Mesenteric fat pad (tissue), 1 donor: Measurements from ENCODE around the gene TEX28. TPM values are rescaled to one million over a fixed set of nuclear protein-coding genes. Genes with fewer than 3 reads are reported as not detected.
"Not testable (repeated sequence)": the region's sequence is repeated elsewhere in the genome, so short reads cannot be mapped to it uniquely, and the experiment has no call there.

Experiments
- DNase-seq: peaks from one replicate; pipeline ENCODE4 v3.0.0-alpha.2; 2020; ENCODE audit warnings: low spot score
- total RNA-seq: library from RNA; stranded (reverse); fragmentation: NEBNext Ultra II Directional; extraction: Animal tissue kit (Norgen Biotek cat#: 25700); gene quantifications from one replicate; pipeline ENCODE4 v1.2.1, GENCODE V29; 2021
- donor health status: DM: yes; HTN: yes; CAD: no.

TEX28 gene
- total RNA-seq, 1 donor from 2014 or later: not detected

- DNase-seq: not testable (repeated sequence)
These were observed 47.4 kb downstream of the TEX28 start for GRCh38 chrX:154247377-154248045.

GRCh38 chrX:154239982-154240503 lies 54.9 kb downstream of the TEX28 start:
- not testable (repeated sequence) for DNase-seq

- DNase-seq: peak; percentile 76
These were observed 55.9 kb downstream of the TEX28 start for GRCh38 chrX:154238939-154239559.

GRCh38 chrX:154233620-154234019 lies 61.3 kb downstream of the TEX28 start:
- not testable (repeated sequence) for DNase-seq

GRCh38 chrX:154231443-154231842 lies 63.5 kb downstream of the TEX28 start:
- DNase-seq: not testable (repeated sequence)

GRCh38 chrX:154226706-154227105 lies 68.2 kb downstream of the TEX28 start:
- not testable (repeated sequence) for DNase-seq

- not testable (repeated sequence) for DNase-seq
These were observed 69.6 kb downstream of the TEX28 start for GRCh38 chrX:154225292-154225691.

Other genes starting within 250 kb of the TEX28 start
- 65.5 TPM for gene MECP2, start 197.4 kb downstream of the TEX28 start, total RNA-seq
- not detected for gene OPN1LW, start 150.9 kb downstream of the TEX28 start, total RNA-seq
- not detected for gene OPN1MW, start 112.5 kb downstream of the TEX28 start, total RNA-seq
- gene OPN1MW2, start 75.4 kb downstream of the TEX28 start, total RNA-seq: not detected
- not detected for gene OPN1MW3, start 37.5 kb downstream of the TEX28 start, total RNA-seq
- gene TKTL1, start 671 bp upstream of the TEX28 start, total RNA-seq: 0.80 TPM
- gene FLNA, start 79.5 kb upstream of the TEX28 start, total RNA-seq: 1,133 TPM
- gene EMD, start 84.2 kb upstream of the TEX28 start, total RNA-seq: 57.4 TPM
- gene RPL10, start 103.3 kb upstream of the TEX28 start, total RNA-seq: 2,424 TPM
- 18.9 TPM for gene DNASE1L1, start 114.1 kb upstream of the TEX28 start, total RNA-seq
- gene TAFAZZIN, start 116.4 kb upstream of the TEX28 start, total RNA-seq: 32.4 TPM
- gene ATP6AP1, start 133.6 kb upstream of the TEX28 start, total RNA-seq: 72.5 TPM
- 82.6 TPM for gene GDI1, start 142.0 kb upstream of the TEX28 start, total RNA-seq
- gene FAM50A, start 149.0 kb upstream of the TEX28 start, total RNA-seq: 88.3 TPM
- 57.2 TPM for gene PLXNA3, start 163.2 kb upstream of the TEX28 start, total RNA-seq
- gene LAGE3, start 184.2 kb upstream of the TEX28 start, total RNA-seq: 13.6 TPM
- gene UBL4A, start 191.5 kb upstream of the TEX28 start, total RNA-seq: 29.1 TPM
- 30.4 TPM for gene SLC10A3, start 195.5 kb upstream of the TEX28 start, total RNA-seq
- gene FAM3A, start 221.1 kb upstream of the TEX28 start, total RNA-seq: 36.5 TPM